HL-60 (cell line): ENCODE data around the gene LGI1.

Experiments used
- DNase-seq, 2 experiments: peaks; one replicate each; pipeline ENCODE4 v3.0.0-alpha.2; 2010 to 2020; ENCODE audit warnings: low read depth in 1 of 2, low spot score in 1 of 2
- H3K27ac ChIP-seq: fragments of 250-450 bp; sonication (Bioruptor Pico); replicated peaks from 2 replicates; pipeline ENCODE4 v1.5.1; 2020; ENCODE audit warnings: mild to moderate bottlenecking, moderate library complexity
- H3K27me3 ChIP-seq: fragments of 250-450 bp; sonication (Bioruptor Pico); 2 replicates; pipeline ENCODE4 v1.5.1; 2021; ENCODE audit warnings: mild to moderate bottlenecking, moderate library complexity; ENCODE audit not compliant: insufficient read depth, poor library complexity, severe bottlenecking
- H3K4me3 ChIP-seq: replicated peaks from 2 replicates; pipeline ENCODE4 v1.5.1; 2011; ENCODE audit warnings: mild to moderate bottlenecking, control low read depth, low read length; ENCODE audit not compliant: insufficient read depth
- GABPA ChIP-seq: IDR thresholded peaks from 2 replicates; pipeline ENCODE4 v1.6.1; 2012; ENCODE audit warnings: low read depth
- POLR2AphosphoS5 ChIP-seq: IDR thresholded peaks from 2 replicates; pipeline ENCODE4 v1.6.1; 2012; ENCODE audit warnings: low read depth
- SPI1 ChIP-seq: IDR thresholded peaks from 2 replicates; pipeline ENCODE4 v1.6.1; 2012; ENCODE audit warnings: low read depth, mild to moderate bottlenecking, borderline replicate concordance
- TF ChIP-seq, protein P1 (sequence below): IDR thresholded peaks from 2 replicates; pipeline ENCODE4 v1.6.1; 2012; ENCODE audit warnings: low read depth; ENCODE audit not compliant: insufficient replicate concordance
- TF ChIP-seq, protein P2 (sequence below): IDR thresholded peaks from one replicate; pipeline ENCODE4 v1.5.1; 2011; ENCODE audit warnings: low read length, control low read depth, inconsistent platforms; ENCODE audit not compliant: insufficient read depth

LGI1 gene

DNA sequence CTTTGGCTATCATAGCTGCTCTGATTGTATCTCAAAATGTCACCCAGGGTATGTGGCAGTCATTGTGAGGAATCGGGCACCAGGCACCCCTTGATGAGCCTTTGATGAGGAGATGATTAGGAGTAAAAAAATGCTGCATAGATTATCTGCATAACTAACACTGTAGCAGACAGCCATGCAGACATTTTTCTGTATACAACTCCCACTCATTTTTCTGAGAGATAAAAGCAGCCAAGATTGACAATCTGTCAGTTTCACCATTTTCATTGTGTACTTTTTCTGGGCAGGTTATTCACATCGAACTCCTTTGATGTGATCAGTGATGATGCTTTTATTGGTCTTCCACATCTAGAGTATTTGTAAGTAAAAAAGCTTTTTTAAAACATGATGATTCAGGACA, 19.4 kb downstream of the LGI1 start:
- no peak overlapping the region for H3K27ac ChIP-seq
- no peak overlapping the region for H3K4me3 ChIP-seq
- peaks cover 12% of the 10 kb centered on the region for H3K27me3 ChIP-seq
- no peak for DNase-seq
- TF ChIP-seq, protein P1, sequence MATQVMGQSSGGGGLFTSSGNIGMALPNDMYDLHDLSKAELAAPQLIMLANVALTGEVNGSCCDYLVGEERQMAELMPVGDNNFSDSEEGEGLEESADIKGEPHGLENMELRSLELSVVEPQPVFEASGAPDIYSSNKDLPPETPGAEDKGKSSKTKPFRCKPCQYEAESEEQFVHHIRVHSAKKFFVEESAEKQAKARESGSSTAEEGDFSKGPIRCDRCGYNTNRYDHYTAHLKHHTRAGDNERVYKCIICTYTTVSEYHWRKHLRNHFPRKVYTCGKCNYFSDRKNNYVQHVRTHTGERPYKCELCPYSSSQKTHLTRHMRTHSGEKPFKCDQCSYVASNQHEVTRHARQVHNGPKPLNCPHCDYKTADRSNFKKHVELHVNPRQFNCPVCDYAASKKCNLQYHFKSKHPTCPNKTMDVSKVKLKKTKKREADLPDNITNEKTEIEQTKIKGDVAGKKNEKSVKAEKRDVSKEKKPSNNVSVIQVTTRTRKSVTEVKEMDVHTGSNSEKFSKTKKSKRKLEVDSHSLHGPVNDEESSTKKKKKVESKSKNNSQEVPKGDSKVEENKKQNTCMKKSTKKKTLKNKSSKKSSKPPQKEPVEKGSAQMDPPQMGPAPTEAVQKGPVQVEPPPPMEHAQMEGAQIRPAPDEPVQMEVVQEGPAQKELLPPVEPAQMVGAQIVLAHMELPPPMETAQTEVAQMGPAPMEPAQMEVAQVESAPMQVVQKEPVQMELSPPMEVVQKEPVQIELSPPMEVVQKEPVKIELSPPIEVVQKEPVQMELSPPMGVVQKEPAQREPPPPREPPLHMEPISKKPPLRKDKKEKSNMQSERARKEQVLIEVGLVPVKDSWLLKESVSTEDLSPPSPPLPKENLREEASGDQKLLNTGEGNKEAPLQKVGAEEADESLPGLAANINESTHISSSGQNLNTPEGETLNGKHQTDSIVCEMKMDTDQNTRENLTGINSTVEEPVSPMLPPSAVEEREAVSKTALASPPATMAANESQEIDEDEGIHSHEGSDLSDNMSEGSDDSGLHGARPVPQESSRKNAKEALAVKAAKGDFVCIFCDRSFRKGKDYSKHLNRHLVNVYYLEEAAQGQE: no peak
- no peak for TF ChIP-seq SPI1
- no peak for TF ChIP-seq GABPA

DNA sequence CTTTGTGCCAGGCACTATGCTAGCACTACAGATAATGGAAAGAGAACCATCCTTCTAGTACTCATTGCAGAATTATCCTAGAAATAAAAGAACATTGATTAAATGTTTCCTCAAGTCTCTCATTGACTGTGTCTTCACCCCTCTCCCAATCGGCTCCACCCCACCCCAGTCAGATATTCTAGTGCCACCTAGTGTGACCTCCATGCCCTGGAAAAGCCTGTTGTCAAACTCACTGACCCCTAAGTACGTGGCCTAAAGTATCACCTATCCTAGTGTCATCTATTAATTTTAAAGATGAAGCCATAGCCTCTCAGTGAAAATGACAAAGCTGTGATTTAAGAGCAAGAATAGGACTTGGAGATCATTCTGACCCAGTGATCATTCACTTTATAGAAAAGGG, 26.3 kb downstream of the LGI1 start:
- Histone ChIP-seq H3K4me3 (no peak overlapping the region), H3K27ac (no peak overlapping the region), H3K27me3 (no peaks in the 10 kb centered on the region)
- no peak for DNase-seq
- no peak for TF ChIP-seq POLR2AphosphoS5
- TF ChIP-seq SPI1: no peak
- TF ChIP-seq, protein P2, sequence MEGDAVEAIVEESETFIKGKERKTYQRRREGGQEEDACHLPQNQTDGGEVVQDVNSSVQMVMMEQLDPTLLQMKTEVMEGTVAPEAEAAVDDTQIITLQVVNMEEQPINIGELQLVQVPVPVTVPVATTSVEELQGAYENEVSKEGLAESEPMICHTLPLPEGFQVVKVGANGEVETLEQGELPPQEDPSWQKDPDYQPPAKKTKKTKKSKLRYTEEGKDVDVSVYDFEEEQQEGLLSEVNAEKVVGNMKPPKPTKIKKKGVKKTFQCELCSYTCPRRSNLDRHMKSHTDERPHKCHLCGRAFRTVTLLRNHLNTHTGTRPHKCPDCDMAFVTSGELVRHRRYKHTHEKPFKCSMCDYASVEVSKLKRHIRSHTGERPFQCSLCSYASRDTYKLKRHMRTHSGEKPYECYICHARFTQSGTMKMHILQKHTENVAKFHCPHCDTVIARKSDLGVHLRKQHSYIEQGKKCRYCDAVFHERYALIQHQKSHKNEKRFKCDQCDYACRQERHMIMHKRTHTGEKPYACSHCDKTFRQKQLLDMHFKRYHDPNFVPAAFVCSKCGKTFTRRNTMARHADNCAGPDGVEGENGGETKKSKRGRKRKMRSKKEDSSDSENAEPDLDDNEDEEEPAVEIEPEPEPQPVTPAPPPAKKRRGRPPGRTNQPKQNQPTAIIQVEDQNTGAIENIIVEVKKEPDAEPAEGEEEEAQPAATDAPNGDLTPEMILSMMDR: no peak
- TF ChIP-seq, protein P1: no peak
- no peak for TF ChIP-seq GABPA

DNA sequence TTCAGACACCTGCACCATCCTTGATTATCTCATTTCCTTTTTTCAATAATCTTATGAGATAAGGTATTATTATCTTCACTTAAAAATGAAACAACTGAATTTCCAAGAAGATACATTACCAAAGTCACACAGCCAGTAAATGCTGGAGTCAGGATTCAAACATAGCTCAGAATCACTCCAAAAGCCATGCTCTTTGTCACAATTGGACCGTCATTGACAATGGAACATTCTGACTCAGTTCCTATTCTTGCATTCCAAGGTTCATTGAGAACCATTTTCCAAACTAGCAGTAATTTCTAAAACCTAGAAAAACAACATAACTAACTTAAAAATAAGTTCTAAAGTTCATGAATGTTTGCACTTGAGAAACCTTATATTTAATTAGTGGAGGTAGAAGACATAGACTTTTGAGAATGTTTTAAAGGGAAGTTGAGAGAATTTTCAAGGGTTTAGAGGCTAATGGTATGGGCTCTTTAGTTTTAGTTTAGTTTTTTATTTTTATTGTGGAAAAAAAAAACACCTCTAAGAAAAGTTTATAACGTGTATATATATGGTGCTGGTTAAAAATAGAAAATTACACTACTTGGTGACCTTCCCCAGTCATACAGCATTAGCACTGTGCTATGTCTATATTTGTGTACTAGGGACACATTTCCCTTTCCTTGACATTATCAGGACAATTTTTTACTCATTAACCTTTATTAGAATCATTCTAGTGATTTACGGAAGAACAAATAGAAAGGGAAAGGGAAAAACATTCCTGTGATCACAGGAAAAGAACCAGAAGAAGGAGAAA, 30.9 kb downstream of the LGI1 start:
- no peak overlapping the region for H3K27ac ChIP-seq
- TF ChIP-seq SPI1: no peak
- TF ChIP-seq, protein P1: no peak
- H3K27me3 ChIP-seq: peaks cover 3% of the 10 kb centered on the region
- H3K4me3 ChIP-seq: no peak overlapping the region
- DNase-seq: no peak

DNA sequence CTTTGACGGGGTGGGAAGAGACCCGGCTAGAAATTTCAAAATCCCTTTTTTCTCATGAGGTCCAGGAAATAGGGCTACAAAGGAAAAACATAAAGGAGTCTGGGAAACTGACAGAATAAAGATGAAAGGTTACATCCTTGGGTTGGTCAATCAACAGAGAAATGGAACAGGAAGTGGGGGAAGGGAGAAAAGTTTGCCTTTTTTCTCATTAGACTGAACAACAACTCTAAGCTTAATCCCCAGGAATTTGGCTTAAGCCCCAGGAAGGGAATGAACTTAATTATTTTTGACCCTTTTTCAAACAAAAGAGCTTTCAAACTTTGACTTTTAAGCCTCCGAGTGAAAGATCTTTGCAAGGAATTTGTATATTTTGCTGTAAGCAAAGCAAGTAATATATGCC, 32.7 kb downstream of the LGI1 start:
- H3K4me3 ChIP-seq: no peak overlapping the region
- H3K27ac ChIP-seq: no peak overlapping the region
- H3K27me3 ChIP-seq: peaks cover 5% of the 10 kb centered on the region
- no peak for TF ChIP-seq POLR2AphosphoS5
- no peak for DNase-seq
